ENCODE results near the gene SPINK14. TPM values are rescaled to one million over a fixed set of nuclear protein-coding genes. Genes with fewer than 3 reads are reported as not detected.

SPINK14 gene
- polyA plus RNA-seq (ENCODE audit: insufficient read length in 4 of 4), result not detected

GRCh38 chr5:148168246-148168645 is at the start of gene SPINK14:
TSS of gene SPINK14 (plus strand) at chr5:148168546. CDS start at chr5:148169733, 1,187 bp downstream.
- DNase-seq (ENCODE audit: low read depth in 4 of 4, low spot score in 2 of 4), result no peak

DNA sequence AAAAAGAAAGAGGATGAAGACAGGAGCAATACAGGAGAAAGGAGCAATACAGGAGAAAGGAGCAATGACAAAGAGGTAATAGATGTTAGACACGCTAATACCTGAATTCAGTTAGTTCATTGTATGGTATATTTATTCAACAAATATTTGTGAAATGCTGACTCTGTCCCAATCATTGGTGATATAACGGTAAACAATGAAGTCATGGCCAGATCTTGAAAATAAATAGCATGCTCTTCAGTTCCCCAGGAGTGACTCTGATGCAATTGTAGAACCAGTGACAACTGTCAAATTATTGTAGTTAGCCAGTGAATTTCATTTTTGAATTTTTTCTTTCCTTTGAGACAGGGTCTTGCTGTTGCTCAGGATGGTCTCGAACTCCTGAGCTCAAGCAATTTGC is 48.0 kb upstream of the SPINK14 start:
- DNase-seq (ENCODE audit: low read depth in 4 of 4, low spot score in 2 of 4), result no peak

- no peak for DNase-seq (ENCODE audit: low read depth in 4 of 4, low spot score in 2 of 4)
These were observed 42.7 kb upstream of the SPINK14 start for GRCh38 chr5:148125641-148126040.

GRCh38 chr5:148135091-148136048 is 33.0 kb upstream of the SPINK14 start:
- DNase-seq (ENCODE audit: low read depth in 4 of 4, low spot score in 2 of 4), result no peak

DNA sequence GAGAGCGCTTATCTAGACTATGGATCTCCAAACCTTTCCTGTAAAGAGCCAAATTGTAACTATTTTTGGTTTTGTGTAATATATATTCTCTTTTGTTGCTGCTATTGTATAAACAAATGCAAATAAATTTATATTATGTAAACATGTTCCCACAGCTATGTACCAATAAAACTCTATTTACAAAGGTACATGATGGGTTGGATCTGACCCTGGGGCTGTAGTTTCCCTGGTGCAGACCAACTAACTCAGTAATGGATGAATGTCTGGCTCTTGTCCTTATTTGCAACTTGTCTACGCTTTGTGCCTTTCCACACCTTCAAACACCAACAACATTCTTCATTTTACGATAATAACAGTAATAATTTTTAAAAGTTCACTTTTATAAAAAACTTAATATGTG is 27.5 kb upstream of the SPINK14 start:
- DNase-seq (ENCODE audit: low read depth in 4 of 4, low spot score in 2 of 4), result no peak

DNA sequence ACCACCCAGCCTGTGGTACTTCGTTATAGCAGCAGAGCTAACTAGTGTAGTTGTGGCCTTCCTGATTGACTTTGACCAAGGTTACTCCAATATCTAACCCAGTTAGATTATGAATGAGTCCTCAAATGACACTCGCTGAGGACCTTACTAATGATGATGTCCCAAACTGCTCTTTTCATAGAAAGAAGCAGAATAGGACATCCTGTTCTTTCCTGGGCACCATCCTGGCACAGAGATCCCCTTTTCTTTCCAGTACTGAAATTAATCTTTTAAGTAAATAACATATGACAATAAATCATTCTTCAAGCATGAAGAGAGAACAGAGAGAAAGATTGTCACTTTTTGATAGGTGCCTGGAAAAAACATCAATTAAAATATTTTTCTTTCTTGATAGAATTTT is 26.7 kb upstream of the SPINK14 start:
- no peak for DNase-seq (ENCODE audit: low read depth in 4 of 4, low spot score in 2 of 4)

DNA sequence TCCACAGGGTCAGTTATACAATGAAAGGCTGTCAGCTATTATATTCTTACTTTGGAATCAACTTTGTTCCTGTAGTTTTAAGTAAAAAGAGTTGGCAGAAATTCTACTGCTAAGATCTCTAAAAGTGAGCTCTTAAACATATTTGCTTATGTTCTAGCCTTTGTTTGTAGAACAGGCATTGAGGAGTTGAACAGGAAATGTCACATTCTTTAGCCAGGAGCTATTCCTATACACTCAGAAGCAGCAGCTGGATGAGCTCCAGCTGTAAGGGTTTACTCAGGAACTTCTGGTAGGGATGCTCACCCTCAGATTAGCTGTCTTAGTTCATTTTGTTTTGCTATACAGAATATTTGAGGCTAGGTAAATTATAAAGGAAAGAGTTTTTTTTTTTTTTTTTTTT is 22.4 kb upstream of the SPINK14 start:
- DNase-seq (ENCODE audit: low read depth in 4 of 4, low spot score in 2 of 4), result peak in 1 of 4 donors; percentile 29

GRCh38 chr5:148146487-148146886 is 21.9 kb upstream of the SPINK14 start:
- DNase-seq (ENCODE audit: low read depth in 4 of 4, low spot score in 2 of 4), result no peak

GRCh38 chr5:148147415-148147814 is 20.9 kb upstream of the SPINK14 start:
- no peak for DNase-seq (ENCODE audit: low read depth in 4 of 4, low spot score in 2 of 4)

DNA sequence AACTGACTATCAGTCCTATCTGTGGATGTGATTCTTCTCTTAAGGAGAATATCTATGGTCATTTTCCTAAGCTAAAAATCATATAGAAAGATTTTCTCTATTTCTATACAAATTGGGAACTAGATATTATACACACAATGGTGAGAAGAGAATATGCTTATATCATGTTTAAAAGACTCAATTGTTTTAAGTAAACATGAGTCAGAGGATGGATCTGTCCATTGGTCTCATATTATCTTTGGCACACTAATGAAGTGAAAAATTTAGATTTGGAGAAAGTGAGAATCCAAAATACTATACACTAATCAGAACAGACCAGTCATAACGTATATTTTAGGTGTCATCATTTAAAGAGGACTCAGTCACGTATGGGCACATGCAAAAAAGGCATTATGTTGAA is 16.5 kb upstream of the SPINK14 start:
- DNase-seq (ENCODE audit: low read depth in 4 of 4, low spot score in 2 of 4), result no peak

DNA sequence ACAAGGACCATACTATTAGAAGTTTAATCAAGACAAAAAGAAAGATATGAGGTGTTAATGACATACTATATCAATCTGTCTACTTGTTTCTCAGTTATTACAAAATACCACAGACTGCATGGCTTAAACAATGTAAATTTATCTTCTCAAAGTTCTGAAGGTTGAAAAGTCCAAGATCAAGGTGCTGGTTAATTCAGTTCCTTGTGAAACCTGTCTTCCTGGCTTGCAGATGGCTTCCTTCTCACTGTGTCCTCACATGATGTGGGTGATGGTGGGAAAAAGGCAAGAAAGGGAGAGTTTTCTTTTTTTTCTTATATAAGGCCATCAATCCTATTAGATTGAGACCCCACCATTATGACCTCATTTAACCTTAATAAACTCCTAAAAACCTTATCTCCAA is 15.6 kb upstream of the SPINK14 start:
- DNase-seq (ENCODE audit: low read depth in 4 of 4, low spot score in 2 of 4), result no peak

- DNase-seq (ENCODE audit: low read depth in 4 of 4, low spot score in 2 of 4), result no peak
These were observed 11.7 kb upstream of the SPINK14 start for GRCh38 chr5:148156609-148157008.

DNA sequence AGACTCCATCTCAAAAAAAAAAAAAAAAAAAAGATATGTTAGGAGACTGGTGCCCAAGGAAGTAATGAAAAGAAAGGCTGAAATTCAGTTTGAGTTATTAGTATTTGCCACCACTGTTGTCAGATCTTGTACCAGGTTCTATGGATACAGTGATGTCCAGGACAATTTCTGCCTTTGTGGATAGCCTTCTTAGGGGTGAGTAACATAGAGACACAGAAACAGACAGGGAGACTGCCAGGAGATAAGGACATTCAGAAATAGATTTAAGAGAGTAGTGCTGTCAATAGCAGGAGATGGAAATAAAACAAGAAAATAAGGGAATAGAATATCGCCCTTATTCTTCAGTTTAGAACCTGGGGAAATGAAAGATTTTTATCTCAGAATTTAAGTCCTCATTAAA is 6.3 kb upstream of the SPINK14 start:
- DNase-seq (ENCODE audit: low read depth in 4 of 4, low spot score in 2 of 4), result no peak

GRCh38 chr5:148163345-148163744 is 5.0 kb upstream of the SPINK14 start:
- no peak for DNase-seq (ENCODE audit: low read depth in 4 of 4, low spot score in 2 of 4)

GRCh38 chr5:148166550-148167283 is 1.6 kb upstream of the SPINK14 start:
- no peak for DNase-seq (ENCODE audit: low read depth in 4 of 4, low spot score in 2 of 4)

- DNase-seq (ENCODE audit: low read depth in 4 of 4, low spot score in 2 of 4), result no peak
These were observed 4.0 kb downstream of the SPINK14 start for GRCh38 chr5:148172377-148172776.

- DNase-seq (ENCODE audit: low read depth in 4 of 4, low spot score in 2 of 4), result no peak
These were observed 8.1 kb downstream of the SPINK14 start for GRCh38 chr5:148176480-148176879.

GRCh38 chr5:148177207-148177606 is 8.9 kb downstream of the SPINK14 start:
- DNase-seq (ENCODE audit: low read depth in 4 of 4, low spot score in 2 of 4), result no peak

DNA sequence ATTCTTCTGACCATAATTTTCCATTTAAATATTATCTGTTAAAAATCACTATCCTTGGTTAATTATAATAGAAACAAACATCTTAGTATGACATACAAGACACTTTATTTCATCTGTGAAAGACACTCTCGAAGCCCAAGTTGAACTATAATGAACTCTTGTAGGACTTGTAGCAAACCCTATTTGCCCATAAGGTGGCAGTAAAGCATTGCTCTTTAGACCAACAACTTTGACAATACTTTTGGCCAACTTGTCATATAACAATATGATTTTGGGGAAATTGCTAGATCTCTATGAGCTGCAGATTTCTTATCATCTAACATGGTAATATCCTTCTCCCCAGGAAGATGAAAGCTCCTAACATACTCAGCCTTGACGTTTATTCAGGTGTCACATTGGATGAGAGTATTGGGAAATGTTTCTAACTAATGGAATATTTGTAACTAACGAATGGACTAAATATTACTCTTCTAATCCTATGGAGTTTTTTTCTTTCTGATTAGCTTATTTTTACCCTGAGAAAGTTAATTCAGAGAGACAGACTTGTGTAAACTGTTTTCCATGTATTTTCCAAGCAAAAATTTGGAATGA is 11.0 kb downstream of the SPINK14 start:
- DNase-seq (ENCODE audit: low read depth in 4 of 4, low spot score in 2 of 4), result peak in 3 of 4 donors; percentile 4 to 7 (median 4)

DNA sequence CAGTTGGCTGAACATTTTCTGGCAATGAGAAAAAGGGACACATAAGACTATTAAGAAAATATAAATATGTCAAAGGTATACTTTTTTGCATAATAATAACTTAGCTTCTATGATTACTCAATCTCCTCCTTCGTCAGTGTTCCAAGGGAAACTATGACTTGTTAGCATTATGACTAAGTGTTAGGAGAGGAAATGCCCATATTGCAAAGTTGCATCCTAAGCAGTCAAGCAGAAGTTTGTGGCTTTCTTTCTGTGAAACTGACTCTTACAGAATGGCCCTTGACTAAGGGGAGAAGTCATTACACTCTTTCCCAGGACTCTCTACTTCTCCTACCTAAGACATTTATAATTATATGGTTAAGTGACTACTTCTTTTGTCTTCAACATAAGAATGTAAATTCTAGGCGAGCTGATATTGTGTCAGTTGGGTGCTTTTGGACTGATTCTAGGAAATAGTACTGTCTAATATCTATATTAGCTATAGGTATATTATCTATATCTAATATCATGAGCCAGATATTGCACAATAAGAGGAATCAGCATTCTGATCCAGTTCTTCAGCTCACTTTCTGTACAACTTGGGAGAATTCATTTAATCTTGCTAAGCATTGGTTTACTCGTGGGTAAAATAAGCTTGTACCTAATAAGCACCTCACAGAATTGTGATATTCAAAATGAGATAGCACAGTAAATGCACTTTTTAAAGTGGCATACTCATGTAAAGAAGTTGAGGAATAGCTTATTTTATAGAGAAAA is 18.1 kb downstream of the SPINK14 start:
- DNase-seq (ENCODE audit: low read depth in 4 of 4, low spot score in 2 of 4), result no peak

GRCh38 chr5:148191010-148191409 is 22.7 kb downstream of the SPINK14 start:
- no peak for DNase-seq (ENCODE audit: low read depth in 4 of 4, low spot score in 2 of 4)

Data from left renal cortex interstitium (tissue), 4 donors.